ENCODE data around the gene RALGAPA2. TPM values are rescaled to one million over a fixed set of nuclear protein-coding genes. Genes with fewer than 3 reads are reported as not detected.

The RALGAPA2 gene
- 127 TPM for total RNA-seq

DNA sequence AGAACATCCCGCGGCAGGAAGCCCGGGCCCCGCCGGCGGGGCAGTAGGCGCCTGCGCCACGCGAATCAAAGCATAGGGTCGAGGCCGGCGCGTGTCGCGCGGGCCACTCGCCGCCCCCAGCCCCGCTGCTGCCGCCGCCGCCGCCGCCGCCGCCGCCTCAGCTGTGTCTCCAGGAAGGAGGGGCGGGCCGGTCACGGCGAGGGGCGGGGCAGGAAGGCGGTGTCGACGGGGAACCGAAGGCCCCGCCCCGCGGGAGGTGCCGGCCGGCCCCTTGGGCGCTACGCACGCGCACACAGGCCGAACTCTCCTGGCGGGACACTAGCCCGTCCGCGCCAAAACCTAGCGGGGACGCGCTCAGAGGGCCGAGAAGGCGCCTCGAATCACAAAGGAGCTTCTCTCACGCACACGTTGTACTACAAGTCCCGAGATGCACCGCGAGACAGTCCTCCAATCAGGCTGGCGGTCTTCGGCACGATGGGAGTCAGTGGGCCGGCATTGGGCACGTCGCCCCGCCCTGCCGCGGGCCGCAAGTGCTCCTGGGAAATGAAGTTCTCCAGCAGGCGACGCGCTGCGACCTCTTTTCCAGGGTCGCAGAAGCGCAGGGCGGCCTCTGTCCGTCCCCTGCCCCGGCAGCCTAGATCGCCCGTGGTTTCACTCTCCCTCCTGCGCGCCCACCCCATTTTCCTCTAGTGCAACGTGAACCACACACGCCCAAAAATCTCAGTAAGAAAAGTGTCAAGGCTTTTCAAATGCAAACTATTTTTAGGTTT, at the start of gene RALGAPA2:
Gene RALGAPA2 (minus strand): TSS at position 171 of the 770 bp plus-strand sequence. CDS start 164 bp downstream, at position 7.

DNA sequence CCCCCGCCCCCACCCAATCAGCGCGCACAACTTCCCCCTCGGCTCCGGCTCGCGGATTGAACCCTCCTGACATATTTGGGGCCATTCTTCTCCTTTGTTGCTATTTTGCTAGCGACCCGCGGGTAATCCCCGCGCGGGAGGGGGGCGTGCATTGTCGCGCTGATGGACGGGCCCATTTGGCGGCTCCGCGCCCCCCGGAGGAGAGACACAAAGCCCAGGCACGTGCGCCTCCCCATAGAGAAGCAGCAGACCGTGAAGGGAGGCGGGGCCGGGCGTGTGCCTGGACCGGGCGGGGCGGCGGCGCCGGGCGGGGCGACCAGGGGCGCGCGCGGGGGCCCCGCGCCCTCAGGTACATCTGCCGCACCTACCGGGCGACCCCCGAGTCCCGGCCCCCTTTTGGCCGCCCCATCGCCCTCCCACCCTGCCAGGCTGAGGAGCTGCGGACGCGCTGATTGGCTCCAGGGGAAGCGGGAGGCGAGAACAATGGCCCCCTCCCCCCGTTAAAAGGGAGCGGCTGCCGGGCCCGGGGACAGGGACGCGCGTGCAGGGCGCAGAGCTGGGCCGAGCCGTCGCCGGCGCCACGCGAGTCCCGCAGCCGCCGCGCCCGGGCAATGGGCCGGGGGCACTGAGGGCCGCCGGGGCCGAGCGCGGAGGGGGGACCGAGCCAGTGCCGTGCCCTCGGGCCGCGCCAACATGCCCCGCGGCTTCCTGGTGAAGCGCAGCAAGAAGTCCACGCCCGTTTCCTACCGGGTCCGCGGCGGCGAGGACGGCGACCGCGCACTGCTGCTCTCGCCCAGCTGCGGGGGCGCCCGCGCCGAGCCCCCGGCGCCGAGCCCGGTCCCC, 344.6 kb downstream of the RALGAPA2 start, which contains the start of gene INSM1:
Gene INSM1 (plus strand): TSS at position 530 of the 843 bp plus-strand sequence. CDS start 164 bp downstream, at position 694.

Small RNA genes lying within 50 kb of the gene (small RNA-seq; reads per million reads assigned to genes)
- not detected for gene EIF4E2P1 (ENCODE audit: low replicate concordance)
- not detected for gene RN7SL607P (ENCODE audit: low replicate concordance)

Data from parietal lobe (tissue), 2 donors.